RWPE1 (cell line): Measurements from ENCODE around the gene TMX2.
A peak's percentile ranks its signal among the peaks of the same experiment; 100 is the strongest.

ENCODE experiments used
- CTCF ChIA-PET: fragments of 350-600 bp; sonication (Branson Sonifier 250); formaldehyde crosslinking; extraction: SDS; loops from one replicate; lab custom pipeline; 2021; lab: Yijun Ruan, JAX
- POLR2A ChIA-PET: fragments of 400-600 bp; formaldehyde crosslinking; extraction: SDS; loops from one replicate; lab custom pipeline; 2020; ENCODE audit warnings: antibody characterized with exemption; ENCODE audit not compliant: low non-redundant PET; lab: Yijun Ruan, JAX
- DNase-seq: peaks from one replicate; pipeline ENCODE4 v3.0.0; 2012; ENCODE audit warnings: low spot score
- H3K27ac ChIP-seq: fragments of 450-650 bp; 2 replicates; pipeline ENCODE4 v1.5.1; 2017
- CTCF ChIP-seq: fragments of 450-650 bp; conservative IDR thresholded peaks from 2 replicates; pipeline ENCODE4 v1.5.1; 2017; ENCODE audit warnings: low read depth, mild to moderate bottlenecking

TMX2 gene

GRCh38 chr11:57732661-57733060, 20.3 kb downstream of the TMX2 start:
- H3K27ac ChIP-seq: no peak overlapping the region
- CTCF ChIA-PET: interaction anchor here (0.7 kb wide), 1 partner anchor 30 kb away, joined by 3 read pairs; no protein-coding TSS in a partner anchor
- DNase-seq: peak; percentile 30
- POLR2A ChIA-PET: interaction anchor here (0.6 kb wide), 1 partner anchor 18 kb away, joined by 3 read pairs; no protein-coding TSS in a partner anchor
- no peak for TF ChIP-seq CTCF

- no peak for DNase-seq
- POLR2A ChIA-PET: no interaction called here
- no peak for TF ChIP-seq CTCF
- CTCF ChIA-PET: interaction anchor here (0.6 kb wide), 4 partner anchors 9 to 323 kb away, joined by 3 to 4 read pairs (median 4); no protein-coding TSS in a partner anchor
- no peak overlapping the region for H3K27ac ChIP-seq
Observed at GRCh38 chr11:57735619-57736298, 23.4 kb downstream of the TMX2 start.

GRCh38 chr11:57741132-57742086, 29.0 kb downstream of the TMX2 start, which contains the start of gene SELENOH:
Gene SELENOH, plus strand, starts transcription at chr11:57741491. Its CDS starts 105 bp downstream, at chr11:57741596.
- CTCF ChIA-PET: interaction anchor here (0.5 to 2.7 kb wide), 3 partner anchors 19 to 59 kb away, joined by 3 to 14 read pairs (median 4); no protein-coding TSS in a partner anchor
- H3K27ac ChIP-seq: peak within 1 kb of the TSS; percentile 85
- POLR2A ChIA-PET: interaction anchor here (0.6 to 0.9 kb wide), 2 partner anchors 14 to 27 kb away, joined by 3 read pairs; no protein-coding TSS in a partner anchor
- TF ChIP-seq CTCF: no peak
- peak; percentile 95 for DNase-seq

GRCh38 chr11:57742087-57742452, 29.7 kb downstream of the TMX2 start:
- no peak for DNase-seq
- H3K27ac ChIP-seq: peak overlapping the region; percentile 85
- ChIA-PET CTCF (interaction anchor here (0.6 to 2.7 kb wide), 2 partner anchors 19 to 59 kb away, joined by 3 to 14 read pairs; no protein-coding TSS in a partner anchor), POLR2A (interaction anchor here (0.6 to 0.9 kb wide), 2 partner anchors 15 to 28 kb away, joined by 3 read pairs; no protein-coding TSS in a partner anchor)
- TF ChIP-seq CTCF: no peak

- no peak overlapping the region for H3K27ac ChIP-seq
- no peak for DNase-seq
- ChIA-PET POLR2A (interaction anchor here (0.5 kb wide), 2 partner anchors 13 to 22 kb away, joined by 3 read pairs; no protein-coding TSS in a partner anchor), CTCF (no interaction called here)
- no peak for TF ChIP-seq CTCF
Observed at GRCh38 chr11:57744357-57744756, 32.0 kb downstream of the TMX2 start.

GRCh38 chr11:57745206-57745605, 32.8 kb downstream of the TMX2 start:
- H3K27ac ChIP-seq: peak overlapping the region; percentile 21; the same call in 1 of the 2 replicates
- ChIA-PET POLR2A (no interaction called here), CTCF (no interaction called here)
- DNase-seq: no peak
- no peak for TF ChIP-seq CTCF
